Activated CD8-positive, alpha-beta memory T cell treated with anti-CD3 and anti-CD28 coated beads, Interleukin-2, amount 50 U/mL, for 24 hours (primary cell): ENCODE measurements around the gene TSPAN32.
A peak's percentile ranks its signal among the peaks of the same experiment; 100 is the strongest.

Source experiments
- DNase-seq: peaks from one replicate; pipeline ENCODE4 v3.0.0-alpha.2; 2020; ENCODE audit errors: extremely low read depth

TSPAN32 gene

GRCh38 chr11:2266586-2267305 lies 35.1 kb upstream of the TSPAN32 start:
- DNase-seq = no peak

GRCh38 chr11:2267306-2267850 lies 34.4 kb upstream of the TSPAN32 start:
- DNase-seq = no peak

GRCh38 chr11:2267851-2268728 lies 33.7 kb upstream of the TSPAN32 start:
- no peak for DNase-seq

GRCh38 chr11:2268729-2269600 lies 32.8 kb upstream of the TSPAN32 start:
- peak; percentile 63 for DNase-seq

- DNase-seq = no peak
These were observed 32.1 kb upstream of the TSPAN32 start for GRCh38 chr11:2269601-2270321.

- no peak for DNase-seq
These were observed 31.3 kb upstream of the TSPAN32 start, which contains the start of gene ASCL2 for GRCh38 chr11:2270322-2271076. Gene ASCL2 (minus strand): TSS chr11:2270588. CDS start chr11:2270332, 256 bp downstream.

- DNase-seq = no peak
These were observed 30.8 kb upstream of the TSPAN32 start for GRCh38 chr11:2271077-2271326.

GRCh38 chr11:2271327-2272227 lies 30.2 kb upstream of the TSPAN32 start:
- no peak for DNase-seq

GRCh38 chr11:2272228-2272945 lies 29.4 kb upstream of the TSPAN32 start:
- no peak for DNase-seq

- no peak for DNase-seq
These were observed 28.9 kb upstream of the TSPAN32 start for GRCh38 chr11:2272946-2273280.

GRCh38 chr11:2273311-2273710 lies 28.5 kb upstream of the TSPAN32 start:
- DNase-seq = no peak

- DNase-seq = no peak
These were observed 28.0 kb upstream of the TSPAN32 start for GRCh38 chr11:2273771-2274170.

GRCh38 chr11:2275334-2276279 lies 26.2 kb upstream of the TSPAN32 start:
- DNase-seq = no peak

GRCh38 chr11:2276280-2277007 lies 25.4 kb upstream of the TSPAN32 start:
- no peak for DNase-seq

- DNase-seq = no peak
These were observed 24.8 kb upstream of the TSPAN32 start for GRCh38 chr11:2277008-2277346.

GRCh38 chr11:2277933-2278523 lies 23.8 kb upstream of the TSPAN32 start:
- DNase-seq = no peak

GRCh38 chr11:2280208-2280607 lies 21.6 kb upstream of the TSPAN32 start:
- DNase-seq = no peak
